Measurements from ENCODE around the gene DUOXA1. TPM values are rescaled to one million over a fixed set of nuclear protein-coding genes. Genes with fewer than 3 reads are reported as not detected.

The DUOXA1 gene
- total RNA-seq, 1 experiment from 2014 or later = 0.09 TPM

DNA sequence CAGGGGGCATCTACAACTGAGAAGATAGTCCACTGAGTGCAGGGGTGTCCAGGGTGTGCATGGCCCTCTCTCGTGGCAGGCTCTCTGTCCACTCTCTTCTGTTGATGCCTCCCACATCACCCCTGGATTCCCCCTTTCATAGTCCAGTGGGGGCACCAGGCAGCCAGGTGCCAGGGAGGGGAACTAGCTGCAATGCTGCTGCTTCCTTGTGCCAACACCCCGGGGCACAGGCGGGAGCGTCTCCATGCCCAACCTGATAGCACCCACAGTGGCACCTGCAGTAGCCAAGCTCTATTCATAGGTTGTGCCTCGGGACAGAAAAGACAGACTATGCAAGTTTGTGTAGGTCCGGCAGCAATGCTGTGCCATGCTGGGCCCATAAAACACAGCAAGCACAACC is 27.5 kb downstream of the DUOXA1 start:
- Mint-ChIP-seq H3K27ac (no peak overlapping the region), H3K27me3 (ENCODE audit: low read depth) (peaks cover 12% of the 10 kb centered on the region), H3K4me3 (no peak overlapping the region), H3K9me3 (no peaks in the 10 kb centered on the region), H3K36me3 (no peaks in the 10 kb centered on the region), H3K4me1 (peaks cover 24% of the 10 kb centered on the region)
- DNase-seq (ENCODE audit: low spot score) (no peak), ATAC-seq (no peak)
- CTCF ChIA-PET = interaction anchor here (3.9 kb wide), 1 partner anchor 16 kb away, joined by 23 read pairs; no protein-coding TSS in a partner anchor
- POLR2A ChIA-PET = no interaction called here
- no peak for TF ChIP-seq NFE2L1 (CRISPR knock-in tag; IDR thresholded peaks at IDR 0.05)
- no peak for TF ChIP-seq ZNF232 (CRISPR knock-in tag; IDR thresholded peaks at IDR 0.05)
- TF ChIP-seq, protein P1, sequence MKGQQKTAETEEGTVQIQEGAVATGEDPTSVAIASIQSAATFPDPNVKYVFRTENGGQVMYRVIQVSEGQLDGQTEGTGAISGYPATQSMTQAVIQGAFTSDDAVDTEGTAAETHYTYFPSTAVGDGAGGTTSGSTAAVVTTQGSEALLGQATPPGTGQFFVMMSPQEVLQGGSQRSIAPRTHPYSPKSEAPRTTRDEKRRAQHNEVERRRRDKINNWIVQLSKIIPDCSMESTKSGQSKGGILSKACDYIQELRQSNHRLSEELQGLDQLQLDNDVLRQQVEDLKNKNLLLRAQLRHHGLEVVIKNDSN (CRISPR knock-in tag; IDR thresholded peaks at IDR 0.05) = no peak
- TF ChIP-seq FOXP1 (CRISPR knock-in tag; IDR thresholded peaks at IDR 0.05; ENCODE audit: borderline replicate concordance) = no peak
- TF ChIP-seq AR (CRISPR knock-in tag; IDR thresholded peaks at IDR 0.05) = no peak
- no peak for TF ChIP-seq FOXK1 (CRISPR knock-in tag; IDR thresholded peaks at IDR 0.05)
- no peak for TF ChIP-seq JAZF1 (CRISPR knock-in tag; IDR thresholded peaks at IDR 0.05)
- no peak for TF ChIP-seq ELF4 (CRISPR knock-in tag; IDR thresholded peaks at IDR 0.05; ENCODE audit: low read depth)
- TF ChIP-seq, protein P2, sequence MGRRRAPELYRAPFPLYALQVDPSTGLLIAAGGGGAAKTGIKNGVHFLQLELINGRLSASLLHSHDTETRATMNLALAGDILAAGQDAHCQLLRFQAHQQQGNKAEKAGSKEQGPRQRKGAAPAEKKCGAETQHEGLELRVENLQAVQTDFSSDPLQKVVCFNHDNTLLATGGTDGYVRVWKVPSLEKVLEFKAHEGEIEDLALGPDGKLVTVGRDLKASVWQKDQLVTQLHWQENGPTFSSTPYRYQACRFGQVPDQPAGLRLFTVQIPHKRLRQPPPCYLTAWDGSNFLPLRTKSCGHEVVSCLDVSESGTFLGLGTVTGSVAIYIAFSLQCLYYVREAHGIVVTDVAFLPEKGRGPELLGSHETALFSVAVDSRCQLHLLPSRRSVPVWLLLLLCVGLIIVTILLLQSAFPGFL (CRISPR knock-in tag; IDR thresholded peaks at IDR 0.05; ENCODE audit: borderline replicate concordance) = no peak
- no peak for TF ChIP-seq AFF4 (CRISPR knock-in tag; IDR thresholded peaks at IDR 0.05; ENCODE audit: borderline replicate concordance)
- TF ChIP-seq, protein P3, sequence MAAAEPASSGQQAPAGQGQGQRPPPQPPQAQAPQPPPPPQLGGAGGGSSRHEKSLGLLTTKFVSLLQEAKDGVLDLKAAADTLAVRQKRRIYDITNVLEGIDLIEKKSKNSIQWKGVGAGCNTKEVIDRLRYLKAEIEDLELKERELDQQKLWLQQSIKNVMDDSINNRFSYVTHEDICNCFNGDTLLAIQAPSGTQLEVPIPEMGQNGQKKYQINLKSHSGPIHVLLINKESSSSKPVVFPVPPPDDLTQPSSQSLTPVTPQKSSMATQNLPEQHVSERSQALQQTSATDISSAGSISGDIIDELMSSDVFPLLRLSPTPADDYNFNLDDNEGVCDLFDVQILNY (CRISPR knock-in tag; IDR thresholded peaks at IDR 0.05) = no peak
- no peak for TF ChIP-seq FOXJ3 (CRISPR knock-in tag; IDR thresholded peaks at IDR 0.05; ENCODE audit: borderline replicate concordance)
- no peak for TF ChIP-seq SMAD3 (CRISPR knock-in tag; IDR thresholded peaks at IDR 0.05; ENCODE audit: borderline replicate concordance)
- TF ChIP-seq, protein P4, sequence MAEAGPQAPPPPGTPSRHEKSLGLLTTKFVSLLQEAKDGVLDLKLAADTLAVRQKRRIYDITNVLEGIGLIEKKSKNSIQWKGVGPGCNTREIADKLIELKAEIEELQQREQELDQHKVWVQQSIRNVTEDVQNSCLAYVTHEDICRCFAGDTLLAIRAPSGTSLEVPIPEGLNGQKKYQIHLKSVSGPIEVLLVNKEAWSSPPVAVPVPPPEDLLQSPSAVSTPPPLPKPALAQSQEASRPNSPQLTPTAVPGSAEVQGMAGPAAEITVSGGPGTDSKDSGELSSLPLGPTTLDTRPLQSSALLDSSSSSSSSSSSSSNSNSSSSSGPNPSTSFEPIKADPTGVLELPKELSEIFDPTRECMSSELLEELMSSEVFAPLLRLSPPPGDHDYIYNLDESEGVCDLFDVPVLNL (CRISPR knock-in tag; IDR thresholded peaks at IDR 0.05; ENCODE audit: borderline replicate concordance, low read depth) = no peak
- no peak for TF ChIP-seq STAT6 (CRISPR knock-in tag; conservative IDR thresholded peaks at IDR 0.05; ENCODE audit: low read depth)
- TF ChIP-seq CREB1 (CRISPR knock-in tag; IDR thresholded peaks at IDR 0.05) = no peak
- no peak for TF ChIP-seq ZBTB21 (CRISPR knock-in tag; IDR thresholded peaks at IDR 0.05; ENCODE audit: borderline replicate concordance)
- TF ChIP-seq ZBTB43 (CRISPR knock-in tag; IDR thresholded peaks at IDR 0.05) = no peak
- TF ChIP-seq ZNF425 (CRISPR knock-in tag; conservative IDR thresholded peaks at IDR 0.05) = no peak
